Measurements from ENCODE around the gene DOK3.

The DOK3 gene

DNA sequence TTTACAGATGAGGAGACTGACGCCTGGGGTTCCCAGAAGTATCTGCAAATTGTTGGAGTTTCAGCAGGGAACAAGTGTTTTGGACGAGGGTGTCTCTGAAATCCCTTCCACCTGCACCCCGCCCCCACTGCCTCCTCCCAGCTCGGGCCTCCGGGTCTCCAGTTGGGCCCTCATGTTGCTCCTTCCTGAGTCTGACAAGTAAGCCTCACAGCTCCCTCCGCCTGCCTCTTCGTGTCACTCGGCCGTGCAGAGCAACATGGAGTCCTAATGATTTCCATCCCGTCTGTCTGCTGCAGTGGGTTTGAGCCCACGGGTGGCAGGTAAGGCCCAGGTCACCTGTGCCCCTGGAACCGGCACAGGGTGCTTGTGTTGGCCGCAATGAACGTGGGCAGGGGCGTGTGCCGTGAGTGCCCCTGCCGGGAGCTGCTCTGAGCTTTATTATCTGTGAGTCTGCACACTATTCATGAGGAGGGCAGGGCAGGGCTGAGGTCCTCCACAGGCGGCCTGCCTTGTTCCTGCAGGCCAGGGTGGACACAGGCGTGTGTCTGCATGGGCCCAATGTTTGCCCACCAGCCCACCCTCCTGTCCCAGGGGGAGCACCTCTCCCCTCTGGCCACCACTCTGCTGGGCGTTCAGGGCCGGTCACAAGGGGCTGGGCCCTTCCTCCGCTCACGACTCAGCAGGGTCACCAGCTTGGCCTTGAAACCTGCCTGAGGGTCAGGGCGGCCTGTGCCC lies 6.1 kb downstream of the DOK3 start:
- H4K20me1 ChIP-seq (ENCODE audit: insufficient read depth, low read length): no peaks in the 10 kb centered on the region
- H3K27ac ChIP-seq (ENCODE audit: low read depth, low read length, poor library complexity, severe bottlenecking): peak overlapping the region; percentile 81
- peaks cover 7% of the 10 kb centered on the region; the same call in 1 of the 2 replicates for H3F3A ChIP-seq (ENCODE audit: insufficient read depth, low read length)
- no peak overlapping the region for H3K4me3 ChIP-seq (ENCODE audit: low read depth, low read length, poor library complexity, severe bottlenecking)
- H3K79me2 ChIP-seq (ENCODE audit: insufficient read depth, low read length): no peaks in the 10 kb centered on the region
- peaks cover 59% of the 10 kb centered on the region for H3K4me1 ChIP-seq (ENCODE audit: insufficient read depth, low read length, severe bottlenecking)
- 0 out of 2 replicates have a peak overlapping the region, but pooled peaks have one; percentile 5 for H3K4me2 ChIP-seq (ENCODE audit: low read length)
- no peaks in the 10 kb centered on the region for H3K9me3 ChIP-seq (ENCODE audit: low read length)
- no peak overlapping the region; the same call in 1 of the 2 replicates for H3K9ac ChIP-seq (ENCODE audit: low read length)
- H3K9me2 ChIP-seq (ENCODE audit: low read depth, low read length): no peaks in the 10 kb centered on the region
- TF ChIP-seq EZH2 (IDR thresholded peaks at IDR 0.05; ENCODE audit: borderline replicate concordance, low read length) (no peak), CTCF (IDR thresholded peaks at IDR 0.05; ENCODE audit: low read length) (no peak)
- H2AFZ ChIP-seq (ENCODE audit: low read length): no peak overlapping the region
- no peaks in the 10 kb centered on the region for H3K27me3 ChIP-seq (ENCODE audit: insufficient read depth, low read length)
- peaks cover 51% of the 10 kb centered on the region for H3K36me3 ChIP-seq (ENCODE audit: insufficient read depth, low read length)

DNA sequence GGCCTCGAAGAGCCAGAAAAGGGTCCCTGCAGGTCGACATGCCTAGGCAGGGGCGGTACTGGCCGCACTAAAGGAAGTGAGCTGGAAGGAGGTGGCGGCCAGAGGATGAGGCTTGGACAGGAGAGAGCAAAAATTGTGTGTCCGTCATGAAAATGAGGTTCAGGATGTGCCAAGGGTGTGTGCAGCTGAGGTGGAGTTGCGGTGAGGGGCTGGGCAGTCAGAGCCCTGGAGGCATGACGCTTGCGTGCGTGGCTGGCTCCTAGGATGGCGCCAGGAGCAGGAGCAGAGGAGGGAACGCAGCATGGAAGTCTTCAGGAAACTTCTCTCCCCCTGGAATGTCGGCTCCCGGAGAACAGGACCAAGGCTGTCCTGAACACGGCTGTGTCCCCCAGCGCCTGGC lies 6.7 kb downstream of the DOK3 start:
- Histone ChIP-seq H3K27ac (ENCODE audit: low read depth, low read length, poor library complexity, severe bottlenecking) (peak overlapping the region; percentile 81), H3K4me1 (ENCODE audit: insufficient read depth, low read length, severe bottlenecking) (peaks cover 57% of the 10 kb centered on the region), H3K27me3 (ENCODE audit: insufficient read depth, low read length) (no peaks in the 10 kb centered on the region), H3F3A (ENCODE audit: insufficient read depth, low read length) (peaks cover 7% of the 10 kb centered on the region; the same call in 1 of the 2 replicates), H3K4me2 (ENCODE audit: low read length) (peak overlapping the region; percentile 5; the same call in 1 of the 2 replicates), H2AFZ (ENCODE audit: low read length) (no peak overlapping the region), H3K9ac (ENCODE audit: low read length) (peak overlapping the region; percentile 37; the same call in 1 of the 2 replicates), H3K79me2 (ENCODE audit: insufficient read depth, low read length) (no peaks in the 10 kb centered on the region), H3K9me2 (ENCODE audit: low read depth, low read length) (no peaks in the 10 kb centered on the region), H3K36me3 (ENCODE audit: insufficient read depth, low read length) (peaks cover 44% of the 10 kb centered on the region), H3K9me3 (ENCODE audit: low read length) (no peaks in the 10 kb centered on the region), H4K20me1 (ENCODE audit: insufficient read depth, low read length) (no peaks in the 10 kb centered on the region), H3K4me3 (ENCODE audit: low read depth, low read length, poor library complexity, severe bottlenecking) (no peak overlapping the region)
- TF ChIP-seq CTCF (IDR thresholded peaks at IDR 0.05; ENCODE audit: low read length) (no peak), EZH2 (IDR thresholded peaks at IDR 0.05; ENCODE audit: borderline replicate concordance, low read length) (no peak)

GRCh38 chr5:177501874-177502678 lies 7.5 kb downstream of the DOK3 start:
- Histone ChIP-seq H3K27me3 (ENCODE audit: insufficient read depth, low read length) (no peaks in the 10 kb centered on the region), H3K4me3 (ENCODE audit: low read depth, low read length, poor library complexity, severe bottlenecking) (no peak overlapping the region), H3K9ac (ENCODE audit: low read length) (peak overlapping the region; percentile 37), H3K79me2 (ENCODE audit: insufficient read depth, low read length) (no peaks in the 10 kb centered on the region), H3K36me3 (ENCODE audit: insufficient read depth, low read length) (peaks cover 36% of the 10 kb centered on the region), H2AFZ (ENCODE audit: low read length) (no peak overlapping the region), H3K9me3 (ENCODE audit: low read length) (no peaks in the 10 kb centered on the region), H3K4me1 (ENCODE audit: insufficient read depth, low read length, severe bottlenecking) (peaks cover 49% of the 10 kb centered on the region), H3K9me2 (ENCODE audit: low read depth, low read length) (no peaks in the 10 kb centered on the region), H4K20me1 (ENCODE audit: insufficient read depth, low read length) (no peaks in the 10 kb centered on the region), H3F3A (ENCODE audit: insufficient read depth, low read length) (peaks cover 7% of the 10 kb centered on the region; the same call in 1 of the 2 replicates), H3K27ac (ENCODE audit: low read depth, low read length, poor library complexity, severe bottlenecking) (peak overlapping the region; percentile 81), H3K4me2 (ENCODE audit: low read length) (peak overlapping the region; percentile 5)
- TF ChIP-seq EZH2 (IDR thresholded peaks at IDR 0.05; ENCODE audit: borderline replicate concordance, low read length) (no peak), CTCF (IDR thresholded peaks at IDR 0.05; ENCODE audit: low read length) (no peak)

Measured in OCI-LY1 (cell line).